IMR-90 (cell line): ENCODE data around the gene GRIN1. TPM values are rescaled to one million over a fixed set of nuclear protein-coding genes. Genes with fewer than 3 reads are reported as not detected.

Experiments
- microRNA-seq, 2 experiments: library from miRNA; stranded (forward) in 1 of 2; unstranded in 1 of 2; fragments of 10-50 nt in 1 of 2; fragments of <30 nt in 1 of 2; gene quantifications in 1 of 2; microRNA quantifications in 1 of 2; one replicate each; pipeline versions ENCODE3 to v1.1.0; 2013 to 2020; ENCODE audit not compliant: insufficient read depth in 1 of 2, insufficient read length in 1 of 2, unreplicated experiment in 1 of 2
- polyA plus RNA-seq, 3 experiments: library from polyadenylated mRNA; depleted of rRNA; stranded (reverse); fragments of >200 nt; gene quantifications; 2 replicates each; pipeline ENCODE4 v1.2.3, GENCODE V29; 2012; ENCODE audit warnings: low replicate concordance in 1 of 3
- small RNA-seq, 5 experiments: library from RNA; depleted of rRNA; stranded (forward); fragments of <200 nt; gene quantifications; one replicate each; pipeline ENCODE3, GENCODE V24; 2012
- total RNA-seq: library from RNA; depleted of rRNA; stranded (reverse); fragments of >200 nt; gene quantifications from 2 replicates; pipeline ENCODE4 v1.2.3, GENCODE V29; 2012; rRNA removed

GRIN1 gene
- total and polyA plus RNA-seq, 2 of the 4 experiments (the other 2 are of a cell fraction): 0.09 TPM; not detected in 1

Small RNA genes within 50 kb of the gene (microRNA-seq; reads per million reads assigned to microRNA genes)
- gene MIR3621 (ENCODE audit: insufficient read depth in 1 of 2, insufficient read length in 1 of 2, unreplicated experiment in 1 of 2) (0 reads per million in 2 experiments), gene RF00153 (ENCODE audit: insufficient read depth, insufficient read length) (not detected)

Small RNA genes within 50 kb of the gene (small RNA-seq; reads per million reads assigned to genes)
- gene MIR3621: 0 reads per million in 5 experiments
- 0 to 0.08 (median 0) reads per million in 5 experiments for gene RF00153

Other genes with a start within 250 kb of the GRIN1 start
Only the 30 nearest of the 31 such genes appear.
- not detected in 2 replicates for gene C8G, start 193.9 kb upstream of the GRIN1 start, total RNA-seq
- 0.37 and 0.80 TPM in 2 replicates for gene C8G, start 193.9 kb upstream of the GRIN1 start, polyA plus RNA-seq (2012; rRNA removed)
- gene LCN12, start 186.9 kb upstream of the GRIN1 start, total RNA-seq: not detected in 2 replicates
- 0.12 TPM in 1 of 2 replicates, not detected in the other for gene LCN12, start 186.9 kb upstream of the GRIN1 start, polyA plus RNA-seq (2012; rRNA removed)
- not detected in 2 replicates for gene PTGDS, start 161.7 kb upstream of the GRIN1 start, total RNA-seq
- 0.87 and 1.2 TPM in 2 replicates for gene PTGDS, start 161.7 kb upstream of the GRIN1 start, polyA plus RNA-seq (2012; rRNA removed)
- gene LCNL1, start 156.2 kb upstream of the GRIN1 start, total RNA-seq: not detected in 2 replicates
- gene LCNL1, start 156.2 kb upstream of the GRIN1 start, polyA plus RNA-seq (2012; rRNA removed): 0.13 and 0.15 TPM in 2 replicates
- 4.4 and 5.7 TPM in 2 replicates for gene PAXX, start 146.7 kb upstream of the GRIN1 start, total RNA-seq
- 24.6 and 30.2 TPM in 2 replicates for gene PAXX, start 146.7 kb upstream of the GRIN1 start, polyA plus RNA-seq (2012; rRNA removed)
- gene CLIC3, start 142.6 kb upstream of the GRIN1 start, total RNA-seq: 0.18 and 0.28 TPM in 2 replicates
- 1.7 and 2.1 TPM in 2 replicates for gene CLIC3, start 142.6 kb upstream of the GRIN1 start, polyA plus RNA-seq (2012; rRNA removed)
- gene ABCA2, start 110.9 kb upstream of the GRIN1 start, total RNA-seq: 3.8 and 4.4 TPM in 2 replicates
- gene ABCA2, start 110.9 kb upstream of the GRIN1 start, polyA plus RNA-seq (2012; rRNA removed): 46.0 and 52.3 TPM in 2 replicates
- not detected in 2 replicates for gene FUT7, start 107.1 kb upstream of the GRIN1 start, total RNA-seq
- gene FUT7, start 107.1 kb upstream of the GRIN1 start, polyA plus RNA-seq (2012; rRNA removed): not detected in 2 replicates
- 2.7 and 2.8 TPM in 2 replicates for gene NPDC1, start 93.0 kb upstream of the GRIN1 start, total RNA-seq
- 58.1 and 74.0 TPM in 2 replicates for gene NPDC1, start 93.0 kb upstream of the GRIN1 start, polyA plus RNA-seq (2012; rRNA removed)
- gene ENTPD2, start 85.1 kb upstream of the GRIN1 start, total RNA-seq: not detected in 2 replicates
- gene ENTPD2, start 85.1 kb upstream of the GRIN1 start, polyA plus RNA-seq (2012; rRNA removed): not detected in 2 replicates
- 3.3 and 3.4 TPM in 2 replicates for gene SAPCD2, start 68.6 kb upstream of the GRIN1 start, total RNA-seq
- 4.9 and 6.4 TPM in 2 replicates for gene SAPCD2, start 68.6 kb upstream of the GRIN1 start, polyA plus RNA-seq (2012; rRNA removed)
- gene UAP1L1, start 61.6 kb upstream of the GRIN1 start, total RNA-seq: 2.3 and 2.5 TPM in 2 replicates
- 8.7 and 9.8 TPM in 2 replicates for gene UAP1L1, start 61.6 kb upstream of the GRIN1 start, polyA plus RNA-seq (2012; rRNA removed)
- 25.0 and 28.7 TPM in 2 replicates for gene MAN1B1, start 52.2 kb upstream of the GRIN1 start, total RNA-seq
- gene MAN1B1, start 52.2 kb upstream of the GRIN1 start, polyA plus RNA-seq (2012; rRNA removed): 49.8 and 55.1 TPM in 2 replicates
- 14.2 and 14.9 TPM in 2 replicates for gene DPP7, start 24.4 kb upstream of the GRIN1 start, total RNA-seq
- 76.4 and 88.2 TPM in 2 replicates for gene DPP7, start 24.4 kb upstream of the GRIN1 start, polyA plus RNA-seq (2012; rRNA removed)
- not detected in 2 replicates for gene LRRC26, start 30.9 kb downstream of the GRIN1 start, total RNA-seq
- gene LRRC26, start 30.9 kb downstream of the GRIN1 start, polyA plus RNA-seq (2012; rRNA removed): not detected in 2 replicates
- gene TMEM210, start 32.9 kb downstream of the GRIN1 start, total RNA-seq: not detected in 2 replicates
- gene TMEM210, start 32.9 kb downstream of the GRIN1 start, polyA plus RNA-seq (2012; rRNA removed): not detected in 2 replicates
- gene ANAPC2, start 49.4 kb downstream of the GRIN1 start, total RNA-seq: 9.3 and 9.4 TPM in 2 replicates
- 29.5 and 34.3 TPM in 2 replicates for gene ANAPC2, start 49.4 kb downstream of the GRIN1 start, polyA plus RNA-seq (2012; rRNA removed)
- gene SSNA1, start 49.5 kb downstream of the GRIN1 start, total RNA-seq: 55.7 and 63.9 TPM in 2 replicates
- gene SSNA1, start 49.5 kb downstream of the GRIN1 start, polyA plus RNA-seq (2012; rRNA removed): 86.7 and 107 TPM in 2 replicates
- 1.7 and 1.8 TPM in 2 replicates for gene TPRN, start 61.6 kb downstream of the GRIN1 start, total RNA-seq
- gene TPRN, start 61.6 kb downstream of the GRIN1 start, polyA plus RNA-seq (2012; rRNA removed): 5.3 and 7.1 TPM in 2 replicates
- gene TMEM203, start 66.5 kb downstream of the GRIN1 start, total RNA-seq: 18.8 and 20.8 TPM in 2 replicates
- gene TMEM203, start 66.5 kb downstream of the GRIN1 start, polyA plus RNA-seq (2012; rRNA removed): 39.1 and 40.6 TPM in 2 replicates
- 0.90 and 1.1 TPM in 2 replicates for gene NDOR1, start 66.5 kb downstream of the GRIN1 start, total RNA-seq
- gene NDOR1, start 66.5 kb downstream of the GRIN1 start, polyA plus RNA-seq (2012; rRNA removed): 10.6 and 14.0 TPM in 2 replicates
- gene RNF208, start 83.1 kb downstream of the GRIN1 start, total RNA-seq: not detected in 2 replicates
- 1.2 and 1.6 TPM in 2 replicates for gene RNF208, start 83.1 kb downstream of the GRIN1 start, polyA plus RNA-seq (2012; rRNA removed)
- gene CYSRT1, start 86.0 kb downstream of the GRIN1 start, total RNA-seq: 0.18 TPM in 1 of 2 replicates, not detected in the other
- 0.84 and 0.93 TPM in 2 replicates for gene CYSRT1, start 86.0 kb downstream of the GRIN1 start, polyA plus RNA-seq (2012; rRNA removed)
- gene RNF224, start 88.3 kb downstream of the GRIN1 start, total RNA-seq: not detected in 2 replicates
- gene RNF224, start 88.3 kb downstream of the GRIN1 start, polyA plus RNA-seq (2012; rRNA removed): not detected in 2 replicates
- gene SLC34A3, start 91.7 kb downstream of the GRIN1 start, total RNA-seq: not detected in 2 replicates
- gene SLC34A3, start 91.7 kb downstream of the GRIN1 start, polyA plus RNA-seq (2012; rRNA removed): not detected in 2 replicates
- 236 and 237 TPM in 2 replicates for gene TUBB4B, start 102.1 kb downstream of the GRIN1 start, total RNA-seq
- 529 and 613 TPM in 2 replicates for gene TUBB4B, start 102.1 kb downstream of the GRIN1 start, polyA plus RNA-seq (2012; rRNA removed)
- gene STPG3, start 112.1 kb downstream of the GRIN1 start, total RNA-seq: not detected in 2 replicates
- gene STPG3, start 112.1 kb downstream of the GRIN1 start, polyA plus RNA-seq (2012; rRNA removed): not detected in 2 replicates
- 36.7 and 36.9 TPM in 2 replicates for gene NELFB, start 116.2 kb downstream of the GRIN1 start, total RNA-seq
- 65.1 and 66.0 TPM in 2 replicates for gene NELFB, start 116.2 kb downstream of the GRIN1 start, polyA plus RNA-seq (2012; rRNA removed)
- gene TOR4A, start 138.6 kb downstream of the GRIN1 start, total RNA-seq: 9.7 and 11.4 TPM in 2 replicates
- 22.9 and 28.4 TPM in 2 replicates for gene TOR4A, start 138.6 kb downstream of the GRIN1 start, polyA plus RNA-seq (2012; rRNA removed)
- gene NRARP, start 163.1 kb downstream of the GRIN1 start, total RNA-seq: not detected in 2 replicates
- 0.15 and 0.39 TPM in 2 replicates for gene NRARP, start 163.1 kb downstream of the GRIN1 start, polyA plus RNA-seq (2012; rRNA removed)